Measurements from ENCODE around the gene ACOXL.

- TF ChIP-seq CTCF (IDR thresholded peaks at IDR 0.05; ENCODE audit: insufficient read depth, low read length, poor library complexity, severe bottlenecking): no peak
- TF ChIP-seq EZH2phosphoT487 (conservative IDR thresholded peaks at IDR 0.05; ENCODE audit: low read length): no peak
These were observed 262.0 kb downstream of the ACOXL start for GRCh38 chr2:110994250-110994961.
